ENCODE data around the gene R3HDM4. TPM values are rescaled to one million over a fixed set of nuclear protein-coding genes. Genes with fewer than 3 reads are reported as not detected.

The R3HDM4 gene
- total and polyA plus RNA-seq, 2 donors (not counting 3 experiments of a cell fraction or from before 2014, with no cell fraction given), result 51.8 to 53.9 TPM

- peaks cover 0 to 2% of the 10 kb centered on the region in 2 experiments for H3K27me3 ChIP-seq (ENCODE audit: control insufficient read depth in 2 of 2, insufficient read depth in 2 of 2, low read length in 2 of 2)
- H3K4me2 ChIP-seq (ENCODE audit: insufficient read depth, low read length), result peak within 1 kb of the TSS; percentile 1
- peak within 1 kb of the TSS; percentile 1 for H2AFZ ChIP-seq (ENCODE audit: low read depth, low read length)
- no peaks in the 10 kb centered on the region for H3K79me2 ChIP-seq (ENCODE audit: control insufficient read depth, insufficient read depth, low read length)
- no TSS peak for BruUV-seq (replicated peaks)
- no peak within 1 kb of the TSS for H3K4me3 ChIP-seq (replicated peaks in 1 of 3; ENCODE audit: insufficient read depth in 1 of 3, low read depth in 1 of 3, low read length in 3 of 3)
- no peak for FAIRE-seq
- no peaks in the 10 kb centered on the region for H3K4me1 ChIP-seq (ENCODE audit: control insufficient read depth, extremely low read depth, insufficient read depth, low read length)
- no peaks in the 10 kb centered on the region for H4K20me1 ChIP-seq (replicated peaks; ENCODE audit: control insufficient read depth, extremely low read depth, insufficient read depth, low read length)
- ChIA-PET CTCF (interaction anchor here (1.1 to 2.2 kb wide), 2 partner anchors 11 to 125 kb away, joined by 3 to 9 read pairs; partner anchors contain the start of gene WDR18), POLR2A (no interaction called here)
- H3K9me3 ChIP-seq (replicated peaks; ENCODE audit: control insufficient read depth, insufficient read depth, low read length), result no peaks in the 10 kb centered on the region
- TF ChIP-seq POLR2A (IDR thresholded peaks at IDR 0.05; ENCODE audit: low read depth, low read length), result no peak
- no peak for TF ChIP-seq JUN (IDR thresholded peaks at IDR 0.05; ENCODE audit: borderline replicate concordance, insufficient read depth, insufficient read length, low read depth)
- no peak for TF ChIP-seq POLR2AphosphoS5 (IDR thresholded peaks at IDR 0.05; ENCODE audit: insufficient read depth, low read depth, low read length)
- DNase-seq (ENCODE audit: low read depth, low spot score), result no peak
- dilution Hi-C loops (cut with MboI; ENCODE audit: extremely low pct_ligation_motif_present, low sequenced_read_pairs), result no loop called here
- intact Hi-C loops (cut with micrococcal nuclease), result no loop called here
- H3K36me3 ChIP-seq (ENCODE audit: control insufficient read depth in 2 of 2, extremely low read depth in 1 of 2, insufficient read depth in 2 of 2, low read length in 2 of 2), result no peaks in the 10 kb centered on the region
- no peak within 1 kb of the TSS for H3K27ac ChIP-seq (ENCODE audit: insufficient read depth, low read depth, low read length)
- H3K9me1 ChIP-seq (replicated peaks; ENCODE audit: control insufficient read depth, extremely low read depth, insufficient read depth, low read length), result no peaks in the 10 kb centered on the region
- H3K9ac ChIP-seq (replicated peaks; ENCODE audit: extremely low read depth, insufficient read depth, low read length), result no peak within 1 kb of the TSS
These were observed 53.9 kb downstream of the R3HDM4 start, which contains the start of gene CFD for GRCh38 chr19:858868-859843. TSS of gene CFD (plus strand) at chr19:859664. CDS start at chr19:859690, 26 bp downstream.

GRCh38 chr19:858284-858683, 54.7 kb downstream of the R3HDM4 start:
- Histone ChIP-seq H4K20me1 (replicated peaks; ENCODE audit: control insufficient read depth, extremely low read depth, insufficient read depth, low read length) (no peaks in the 10 kb centered on the region), H3K36me3 (ENCODE audit: control insufficient read depth in 2 of 2, extremely low read depth in 1 of 2, insufficient read depth in 2 of 2, low read length in 2 of 2) (no peaks in the 10 kb centered on the region), H3K9me3 (replicated peaks; ENCODE audit: control insufficient read depth, insufficient read depth, low read length) (no peaks in the 10 kb centered on the region), H3K9ac (replicated peaks; ENCODE audit: extremely low read depth, insufficient read depth, low read length) (no peak overlapping the region), H3K27ac (ENCODE audit: insufficient read depth, low read depth, low read length) (no peak overlapping the region), H2AFZ (ENCODE audit: low read depth, low read length) (no peak overlapping the region), H3K4me2 (ENCODE audit: insufficient read depth, low read length) (no peak overlapping the region), H3K4me1 (ENCODE audit: control insufficient read depth, extremely low read depth, insufficient read depth, low read length) (no peaks in the 10 kb centered on the region), H3K4me3 (replicated peaks in 1 of 3; ENCODE audit: insufficient read depth in 1 of 3, low read depth in 1 of 3, low read length in 3 of 3) (no peak overlapping the region), H3K27me3 (ENCODE audit: control insufficient read depth in 2 of 2, insufficient read depth in 2 of 2, low read length in 2 of 2) (peaks cover 0 to 2% of the 10 kb centered on the region in 2 experiments), H3K9me1 (replicated peaks; ENCODE audit: control insufficient read depth, extremely low read depth, insufficient read depth, low read length) (no peaks in the 10 kb centered on the region), H3K79me2 (ENCODE audit: control insufficient read depth, insufficient read depth, low read length) (no peaks in the 10 kb centered on the region)
- ChIA-PET CTCF (interaction anchor here (1.1 to 2.2 kb wide), 2 partner anchors 10 to 126 kb away, joined by 3 to 9 read pairs; partner anchors contain the start of gene WDR18), POLR2A (no interaction called here)
- dilution Hi-C loops (cut with MboI; ENCODE audit: extremely low pct_ligation_motif_present, low sequenced_read_pairs), result no loop called here
- FAIRE-seq (no peak), DNase-seq (ENCODE audit: low read depth, low spot score) (no peak)
- BruUV-seq (replicated peaks), result no TSS peak
- intact Hi-C loops (cut with micrococcal nuclease), result no loop called here
- TF ChIP-seq FOS (IDR thresholded peaks at IDR 0.05; ENCODE audit: borderline replicate concordance, insufficient read depth, low read length) (no peak), MYC (IDR thresholded peaks at IDR 0.05; ENCODE audit: low read depth, low read length) (no peak), EZH2 (IDR thresholded peaks at IDR 0.05; ENCODE audit: borderline replicate concordance, low read depth, low read length, severe bottlenecking) (no peak), POLR2AphosphoS5 (IDR thresholded peaks at IDR 0.05; ENCODE audit: insufficient read depth, low read depth, low read length) (no peak), MAX (IDR thresholded peaks at IDR 0.05; ENCODE audit: insufficient read depth, insufficient read length) (no peak), JUN (IDR thresholded peaks at IDR 0.05; ENCODE audit: borderline replicate concordance, insufficient read depth, insufficient read length, low read depth) (no peak), CTCF (IDR thresholded peaks at IDR 0.05; ENCODE audit: extremely low read depth in 1 of 2, insufficient read depth in 1 of 2, low read depth in 1 of 2, low read length in 2 of 2) (no peak), POLR2A (IDR thresholded peaks at IDR 0.05; ENCODE audit: low read depth, low read length) (no peak), GATA2 (IDR thresholded peaks at IDR 0.05; ENCODE audit: insufficient read depth, insufficient read length, low read depth, low read length) (no peak)

Measured in endothelial cell of umbilical vein (primary cell).